DMS153 (cell line): ENCODE data around the gene PRCC.
"Not testable (repeated sequence)": the region's sequence is repeated elsewhere in the genome, so short reads cannot be mapped to it uniquely, and the experiment has no call there.

ENCODE experiments used
- DNase-seq: peaks from one replicate; lab custom pipeline; 2025; lab: John Stamatoyannopoulos, UW

The PRCC gene

DNA sequence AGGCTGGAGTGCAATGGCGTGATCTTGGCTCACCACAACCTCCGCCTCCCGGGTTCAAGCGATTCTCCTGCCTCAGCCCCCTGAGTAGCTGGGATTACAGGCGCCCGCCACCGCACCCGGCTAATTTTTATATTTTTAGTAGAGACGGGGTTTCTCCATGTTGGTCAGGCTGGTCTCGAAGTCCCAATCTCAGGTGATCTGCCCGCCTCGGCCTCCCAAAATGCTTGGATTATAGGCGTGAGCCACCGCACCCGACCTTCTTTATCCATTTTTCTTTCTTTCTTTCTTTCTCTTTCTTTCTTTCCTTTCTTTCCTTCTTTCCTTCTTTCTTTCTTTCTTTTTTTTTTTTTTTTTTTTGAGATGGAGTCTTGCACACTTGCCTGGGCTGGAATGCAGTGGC lies 2.2 kb upstream of the PRCC start:
- not testable (repeated sequence) for DNase-seq

DNA sequence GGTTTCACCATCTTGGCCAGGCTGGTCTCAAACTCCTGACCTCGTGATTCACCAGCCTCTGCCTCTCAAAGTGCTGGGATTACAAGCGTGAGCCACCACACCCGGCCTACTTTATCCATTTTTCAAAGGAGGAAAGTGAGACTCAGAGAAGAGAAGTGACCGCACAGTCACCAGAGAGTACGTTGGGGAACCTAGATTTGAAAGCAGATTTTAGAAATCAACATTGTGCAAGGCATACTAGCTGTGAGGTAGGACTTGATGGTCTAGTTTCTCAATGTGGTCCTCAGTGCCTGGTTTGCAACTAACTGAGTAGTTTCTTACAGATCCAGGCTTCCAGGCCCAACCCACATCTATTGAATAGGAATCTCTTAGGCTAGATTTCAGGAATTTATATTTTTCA lies 1.7 kb upstream of the PRCC start:
- no peak for DNase-seq

DNA sequence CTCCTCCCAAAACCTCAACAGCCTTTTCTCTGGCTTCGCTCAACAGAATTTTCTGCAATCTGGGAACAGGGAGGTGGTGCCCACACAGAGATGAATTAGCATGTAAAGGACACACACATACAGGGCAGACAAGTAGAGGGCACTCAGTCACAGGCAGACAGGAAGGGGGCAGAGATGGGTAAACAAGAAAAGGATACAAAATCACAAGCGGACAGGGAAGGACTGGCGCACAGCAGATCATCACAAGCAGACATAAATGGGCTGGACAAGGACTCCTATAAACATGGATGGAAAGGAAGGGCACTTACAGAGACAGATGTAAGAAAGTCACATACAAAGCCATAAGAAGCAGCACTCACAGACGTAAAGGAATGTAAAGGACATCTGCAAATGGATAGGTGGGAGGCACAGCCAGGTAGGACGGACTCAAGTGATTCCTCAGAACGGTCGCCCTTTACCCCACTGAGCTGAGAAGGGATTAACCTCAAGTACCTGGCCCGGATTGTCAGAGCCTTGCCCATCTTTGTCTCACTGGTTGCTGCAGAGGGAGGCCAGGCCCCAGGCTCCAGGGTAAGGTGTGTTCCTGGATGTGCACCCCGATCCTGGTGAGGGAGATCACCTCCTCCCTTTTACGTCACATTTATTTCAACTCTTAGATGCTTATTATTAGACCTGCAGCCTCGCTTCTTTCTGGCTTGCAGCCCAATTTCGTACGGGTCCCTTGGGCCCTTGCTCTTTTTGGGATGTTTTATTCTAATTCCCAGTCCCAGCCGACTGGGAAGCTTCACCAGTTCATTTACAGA lies 836 bp upstream of the PRCC start:
- no peak for DNase-seq

- no peak for DNase-seq
These were observed 707 bp downstream of the PRCC start for GRCh38 chr1:156767879-156768604.

- DNase-seq, result no peak
These were observed 1.4 kb downstream of the PRCC start for GRCh38 chr1:156768610-156769295.

- no peak for DNase-seq
These were observed 4.9 kb downstream of the PRCC start for GRCh38 chr1:156772222-156772621.

GRCh38 chr1:156772728-156773497 lies 5.6 kb downstream of the PRCC start:
- DNase-seq, result no peak

- no peak for DNase-seq
These were observed 6.3 kb downstream of the PRCC start for GRCh38 chr1:156773607-156774006.

GRCh38 chr1:156775799-156776198 lies 8.5 kb downstream of the PRCC start:
- no peak for DNase-seq

GRCh38 chr1:156776942-156777341 lies 9.6 kb downstream of the PRCC start:
- no peak for DNase-seq

DNA sequence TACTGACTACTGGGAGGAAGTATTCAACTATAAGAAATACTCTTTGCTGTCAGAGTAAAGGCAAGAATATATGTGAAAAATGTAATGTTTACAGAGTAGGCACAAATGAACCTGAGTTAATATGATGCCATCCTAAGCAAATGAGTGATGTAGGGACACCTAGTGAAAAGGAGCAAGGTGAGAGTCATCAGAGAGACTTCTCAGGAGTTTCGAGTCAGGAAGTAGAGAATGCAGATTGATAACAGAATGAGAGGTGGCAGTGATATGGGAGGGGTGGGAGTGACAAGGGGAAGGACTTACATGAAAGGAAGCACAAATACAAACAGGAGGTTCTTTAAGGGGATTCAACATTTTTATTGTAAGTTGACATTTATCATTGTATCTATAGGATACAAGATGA lies 10.2 kb downstream of the PRCC start:
- no peak for DNase-seq

- no peak for DNase-seq
These were observed 14.4 kb downstream of the PRCC start for GRCh38 chr1:156781585-156782186.

- no peak for DNase-seq
These were observed 18.1 kb downstream of the PRCC start for GRCh38 chr1:156785458-156785857.

DNA sequence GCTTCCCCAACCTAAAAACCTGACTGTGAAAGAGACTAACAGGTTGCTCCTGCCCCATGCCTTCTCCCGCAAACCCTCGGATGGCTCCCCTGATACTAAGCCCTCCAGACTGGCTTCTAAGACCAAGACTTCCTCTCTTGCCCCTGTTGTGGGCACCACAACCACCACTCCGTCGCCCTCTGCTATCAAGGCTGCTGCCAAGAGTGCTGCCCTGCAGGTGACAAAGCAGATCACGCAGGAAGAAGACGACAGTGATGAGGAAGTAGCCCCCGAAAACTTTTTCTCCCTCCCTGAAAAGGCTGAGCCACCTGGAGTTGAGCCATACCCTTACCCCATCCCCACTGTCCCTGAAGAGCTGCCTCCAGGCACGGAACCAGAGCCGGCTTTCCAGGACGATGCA lies 19.3 kb downstream of the PRCC start:
- no peak for DNase-seq

DNA sequence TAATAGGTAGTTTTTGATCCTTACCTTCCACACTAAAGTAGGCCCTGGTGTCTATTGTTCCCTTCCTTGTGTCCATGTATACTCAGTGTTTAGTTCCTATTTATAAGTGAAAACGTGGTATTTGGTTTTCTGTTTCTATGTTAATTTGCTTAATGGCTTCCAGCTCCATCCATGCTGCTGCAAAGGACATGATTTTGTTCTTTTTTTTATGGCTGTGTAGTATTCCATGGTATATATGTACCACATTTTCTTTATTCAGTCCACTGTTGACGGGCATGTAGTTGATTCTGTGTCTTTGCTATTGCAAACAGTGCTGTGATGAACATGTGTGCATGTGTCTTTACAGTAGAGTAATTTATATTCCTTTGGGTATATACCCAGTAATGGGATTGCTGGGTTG lies 20.8 kb downstream of the PRCC start:
- DNase-seq, result no peak

- no peak for DNase-seq
These were observed 22.4 kb downstream of the PRCC start for GRCh38 chr1:156789621-156790318.

DNA sequence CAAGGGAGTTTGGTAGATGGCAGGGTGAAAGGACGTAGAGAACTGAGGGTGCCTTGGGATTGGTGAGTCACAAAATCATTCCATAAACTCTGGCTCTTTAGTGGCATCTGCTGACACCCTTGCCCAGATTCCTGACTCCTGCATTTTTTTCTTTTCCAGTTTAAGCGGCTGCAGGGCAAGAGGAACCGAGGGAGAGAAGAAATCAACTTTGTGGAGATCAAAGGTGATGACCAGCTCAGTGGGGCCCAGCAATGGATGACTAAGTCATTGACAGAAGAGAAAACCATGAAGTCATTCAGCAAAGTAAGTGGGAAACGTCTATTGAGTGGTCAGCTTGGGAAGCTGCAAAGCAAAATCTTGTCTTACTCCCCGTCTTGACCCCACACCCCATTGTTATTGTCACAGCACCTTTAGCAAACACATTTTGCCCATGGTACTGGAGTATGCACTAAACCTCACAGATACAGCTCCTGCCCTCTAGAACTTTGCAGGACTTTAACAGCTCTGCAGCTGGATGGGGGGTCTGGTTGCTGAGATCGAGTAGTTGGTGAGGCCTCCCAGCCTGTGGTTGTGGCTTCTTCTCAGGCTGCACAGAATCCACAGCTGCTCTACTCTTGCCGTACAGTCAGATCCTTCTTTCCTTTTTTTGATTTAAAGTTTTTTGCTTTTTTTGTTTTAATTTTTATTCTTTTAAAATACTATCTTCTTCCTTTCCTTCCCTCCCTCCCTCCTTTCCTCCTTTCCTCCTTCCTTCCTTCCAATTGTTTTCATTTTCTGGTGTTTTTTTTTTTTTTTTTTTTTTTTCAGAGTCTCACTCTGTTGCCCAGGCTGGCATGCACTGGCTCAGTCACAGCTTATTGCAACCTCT lies 27.4 kb downstream of the PRCC start:
- no peak for DNase-seq

DNA sequence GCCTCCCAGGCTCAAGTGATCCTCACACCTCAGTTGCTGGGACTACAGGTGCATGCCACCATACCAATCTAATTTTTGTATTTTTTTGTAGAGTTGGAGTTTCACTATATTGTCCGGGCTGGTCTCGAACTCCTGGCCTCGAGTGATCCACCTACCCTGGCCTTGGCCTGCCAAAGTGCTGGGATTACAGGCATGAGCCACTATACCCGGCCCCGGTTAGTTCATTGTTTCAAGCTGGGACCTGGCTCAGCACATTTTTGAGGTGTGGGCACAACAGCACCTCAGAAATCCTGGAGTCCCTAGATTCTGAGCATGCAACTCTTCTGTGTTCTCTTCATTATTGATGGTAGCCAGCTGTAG lies 28.0 kb downstream of the PRCC start:
- no peak for DNase-seq

- DNase-seq, result no peak
These were observed 28.5 kb downstream of the PRCC start for GRCh38 chr1:156795787-156796186.
